ENCODE data around the gene PAX2. TPM values are rescaled to one million over a fixed set of nuclear protein-coding genes. Genes with fewer than 3 reads are reported as not detected.

The PAX2 gene
- total RNA-seq, 2 donors from 2014 or later: 0.16 TPM; not detected in 1

GRCh38 chr10:100749309-100750217 is 4.2 kb downstream of the PAX2 start:
- Mint-ChIP-seq H3K27ac (no peak overlapping the region), H3K36me3 (ENCODE audit: low read depth) (peaks cover 14% of the 10 kb centered on the region), H3K4me3 (peak overlapping the region; percentile 21), H3K27me3 (peaks cover 58% of the 10 kb centered on the region), H3K9me3 (no peaks in the 10 kb centered on the region), H3K4me1 (peaks cover 18% of the 10 kb centered on the region)
- no peak for ATAC-seq (replicated peaks)

GRCh38 chr10:100750291-100751210 is 5.2 kb downstream of the PAX2 start:
- no peak overlapping the region for H3K4me3 Mint-ChIP-seq
- no peak overlapping the region for H3K27ac Mint-ChIP-seq
- ATAC-seq (replicated peaks): no peak
- H3K9me3 Mint-ChIP-seq: no peaks in the 10 kb centered on the region
- H3K36me3 Mint-ChIP-seq (ENCODE audit: low read depth): peaks cover 14% of the 10 kb centered on the region
- peaks cover 67% of the 10 kb centered on the region for H3K27me3 Mint-ChIP-seq
- H3K4me1 Mint-ChIP-seq: peaks cover 18% of the 10 kb centered on the region

- ATAC-seq (replicated peaks): no peak
- peaks cover 14% of the 10 kb centered on the region for H3K4me1 Mint-ChIP-seq
- H3K9me3 Mint-ChIP-seq: no peaks in the 10 kb centered on the region
- no peak overlapping the region for H3K4me3 Mint-ChIP-seq
- peaks cover 69% of the 10 kb centered on the region for H3K27me3 Mint-ChIP-seq
- peaks cover 10% of the 10 kb centered on the region for H3K36me3 Mint-ChIP-seq (ENCODE audit: low read depth)
- no peak overlapping the region for H3K27ac Mint-ChIP-seq
Measured at GRCh38 chr10:100751211-100751933, 6.0 kb downstream of the PAX2 start.

- no peak overlapping the region for H3K27ac Mint-ChIP-seq
- ATAC-seq (replicated peaks): no peak
- peaks cover 80% of the 10 kb centered on the region for H3K27me3 Mint-ChIP-seq
- no peaks in the 10 kb centered on the region for H3K4me1 Mint-ChIP-seq
- no peaks in the 10 kb centered on the region for H3K9me3 Mint-ChIP-seq
- no peaks in the 10 kb centered on the region for H3K36me3 Mint-ChIP-seq (ENCODE audit: low read depth)
- no peak overlapping the region for H3K4me3 Mint-ChIP-seq
Measured at GRCh38 chr10:100755821-100756220, 10.4 kb downstream of the PAX2 start.

GRCh38 chr10:100759331-100759730 is 13.9 kb downstream of the PAX2 start:
- H3K27ac Mint-ChIP-seq: no peak overlapping the region
- no peak overlapping the region for H3K4me3 Mint-ChIP-seq
- ATAC-seq (replicated peaks): no peak
- H3K9me3 Mint-ChIP-seq: no peaks in the 10 kb centered on the region
- H3K36me3 Mint-ChIP-seq (ENCODE audit: low read depth): no peaks in the 10 kb centered on the region
- no peaks in the 10 kb centered on the region for H3K4me1 Mint-ChIP-seq
- H3K27me3 Mint-ChIP-seq: peaks cover 73% of the 10 kb centered on the region

- no peaks in the 10 kb centered on the region for H3K4me1 Mint-ChIP-seq
- H3K27ac Mint-ChIP-seq: no peak overlapping the region
- no peak for ATAC-seq (replicated peaks)
- H3K4me3 Mint-ChIP-seq: no peak overlapping the region
- H3K27me3 Mint-ChIP-seq: peaks cover 68% of the 10 kb centered on the region
- H3K36me3 Mint-ChIP-seq (ENCODE audit: low read depth): no peaks in the 10 kb centered on the region
- H3K9me3 Mint-ChIP-seq: no peaks in the 10 kb centered on the region
Measured at GRCh38 chr10:100760726-100761125, 15.3 kb downstream of the PAX2 start.

- Mint-ChIP-seq H3K4me1 (no peaks in the 10 kb centered on the region), H3K36me3 (ENCODE audit: low read depth) (no peaks in the 10 kb centered on the region), H3K27ac (no peak overlapping the region), H3K9me3 (no peaks in the 10 kb centered on the region), H3K4me3 (no peak overlapping the region), H3K27me3 (peaks cover 70% of the 10 kb centered on the region)
- no peak for ATAC-seq (replicated peaks)
Measured at GRCh38 chr10:100761191-100761590, 15.8 kb downstream of the PAX2 start.

- no peak overlapping the region for H3K4me3 Mint-ChIP-seq
- ATAC-seq (replicated peaks): no peak
- no peak overlapping the region for H3K27ac Mint-ChIP-seq
- no peaks in the 10 kb centered on the region for H3K9me3 Mint-ChIP-seq
- peaks cover 69% of the 10 kb centered on the region for H3K27me3 Mint-ChIP-seq
- H3K4me1 Mint-ChIP-seq: no peaks in the 10 kb centered on the region
- no peaks in the 10 kb centered on the region for H3K36me3 Mint-ChIP-seq (ENCODE audit: low read depth)
Measured at GRCh38 chr10:100763043-100763747, 17.8 kb downstream of the PAX2 start.

GRCh38 chr10:100766693-100767421 is 21.5 kb downstream of the PAX2 start:
- no peaks in the 10 kb centered on the region for H3K9me3 Mint-ChIP-seq
- H3K36me3 Mint-ChIP-seq (ENCODE audit: low read depth): no peaks in the 10 kb centered on the region
- H3K4me1 Mint-ChIP-seq: no peaks in the 10 kb centered on the region
- no peak overlapping the region for H3K27ac Mint-ChIP-seq
- H3K4me3 Mint-ChIP-seq: no peak overlapping the region
- H3K27me3 Mint-ChIP-seq: peaks cover 43% of the 10 kb centered on the region
- no peak for ATAC-seq (replicated peaks)

- peaks cover 40% of the 10 kb centered on the region for H3K27me3 Mint-ChIP-seq
- H3K4me3 Mint-ChIP-seq: no peak overlapping the region
- H3K9me3 Mint-ChIP-seq: no peaks in the 10 kb centered on the region
- H3K36me3 Mint-ChIP-seq (ENCODE audit: low read depth): no peaks in the 10 kb centered on the region
- no peak for ATAC-seq (replicated peaks)
- H3K4me1 Mint-ChIP-seq: no peaks in the 10 kb centered on the region
- H3K27ac Mint-ChIP-seq: no peak overlapping the region
Measured at GRCh38 chr10:100767422-100767775, 22.0 kb downstream of the PAX2 start.

GRCh38 chr10:100769481-100769880 is 24.1 kb downstream of the PAX2 start:
- Mint-ChIP-seq H3K27me3 (peaks cover 45% of the 10 kb centered on the region), H3K4me1 (no peaks in the 10 kb centered on the region), H3K9me3 (no peaks in the 10 kb centered on the region), H3K27ac (no peak overlapping the region), H3K4me3 (no peak overlapping the region), H3K36me3 (ENCODE audit: low read depth) (no peaks in the 10 kb centered on the region)
- no peak for ATAC-seq (replicated peaks)

GRCh38 chr10:100773646-100774045 is 28.3 kb downstream of the PAX2 start:
- Mint-ChIP-seq H3K36me3 (ENCODE audit: low read depth) (no peaks in the 10 kb centered on the region), H3K27ac (no peak overlapping the region), H3K4me3 (no peak overlapping the region), H3K27me3 (peaks cover 40% of the 10 kb centered on the region), H3K9me3 (no peaks in the 10 kb centered on the region), H3K4me1 (no peaks in the 10 kb centered on the region)
- no peak for ATAC-seq (replicated peaks)

GRCh38 chr10:100774223-100774622 is 28.8 kb downstream of the PAX2 start:
- Mint-ChIP-seq H3K27me3 (peaks cover 46% of the 10 kb centered on the region), H3K4me1 (no peaks in the 10 kb centered on the region), H3K27ac (no peak overlapping the region), H3K4me3 (no peak overlapping the region), H3K36me3 (ENCODE audit: low read depth) (no peaks in the 10 kb centered on the region), H3K9me3 (no peaks in the 10 kb centered on the region)
- no peak for ATAC-seq (replicated peaks)

Data from activated T-helper 17 cell treated with anti-CD3 and anti-CD28 coated beads, Interleukin-2, amount 50 U/mL, for 72 hours (primary cell).